GM23338 (cell line): ENCODE measurements around the gene SLC7A5. TPM values are rescaled to one million over a fixed set of nuclear protein-coding genes. Genes with fewer than 3 reads are reported as not detected.

ENCODE experiments used
- ATAC-seq: fragments of 200-7000 bp; cut with Tn5 transposase; 3 replicates; pipeline ENCODE4 v1.9.1; 2020
- DNase-seq: peaks from one replicate; pipeline ENCODE4 v3.0.0-alpha.2; 2015; ENCODE audit warnings: low spot score
- H2AFZ ChIP-seq: fragments of 200-600 bp; sonication (generic); 2 replicates; pipeline ENCODE4 v1.8.0; 2016; ENCODE audit warnings: antibody characterized with exemption, mild to moderate bottlenecking, moderate library complexity
- H3F3A ChIP-seq: fragments of 200-600 bp; sonication (generic); replicated peaks from 2 replicates; pipeline ENCODE4 v1.8.0; 2017; ENCODE audit warnings: antibody characterized with exemption, mixed run types, low read depth
- H3K27ac ChIP-seq: fragments of 200-600 bp; sonication (generic); 2 replicates; pipeline ENCODE4 v1.6.1; 2016; ENCODE audit warnings: low read depth
- H3K27me3 ChIP-seq: fragments of 200-600 bp; sonication (generic); 2 replicates; pipeline ENCODE4 v1.8.0; 2016; ENCODE audit warnings: mild to moderate bottlenecking, mixed run types, moderate library complexity; ENCODE audit not compliant: insufficient read depth
- H3K36me3 ChIP-seq: fragments of 200-600 bp; sonication (generic); 2 replicates; pipeline ENCODE4 v1.8.0; 2016; ENCODE audit warnings: mild to moderate bottlenecking; ENCODE audit not compliant: insufficient read depth
- H3K4me1 ChIP-seq: fragments of 200-600 bp; sonication (generic); 2 replicates; pipeline ENCODE4 v1.8.0; 2016; ENCODE audit warnings: mild to moderate bottlenecking, moderate library complexity; ENCODE audit not compliant: insufficient read depth
- H3K4me2 ChIP-seq: fragments of 200-600 bp; sonication (generic); 2 replicates; pipeline ENCODE4 v1.7.1; 2017; ENCODE audit warnings: mixed run types
- H3K4me3 ChIP-seq: fragments of 200-600 bp; sonication (generic); 2 replicates; pipeline ENCODE4 v1.6.1; 2016; ENCODE audit warnings: mixed run types
- H3K79me2 ChIP-seq: fragments of 200-600 bp; sonication (generic); replicated peaks from 2 replicates; pipeline ENCODE4 v1.8.0; 2017; ENCODE audit warnings: mild to moderate bottlenecking; ENCODE audit not compliant: insufficient read depth
- H3K9me2 ChIP-seq: fragments of 200-600 bp; sonication (generic); 2 replicates; pipeline ENCODE4 v1.8.0; 2017; ENCODE audit not compliant: insufficient read depth
- H4K20me1 ChIP-seq: fragments of 200-600 bp; sonication (generic); replicated peaks from 2 replicates; pipeline ENCODE4 v1.8.0; 2017; ENCODE audit warnings: mild to moderate bottlenecking; ENCODE audit not compliant: insufficient read depth
- H3K27ac Mint-ChIP-seq: 2 replicates; pipeline ENCODE4 v1.8.0; 2020; ENCODE audit warnings: inconsistent platforms, mild to moderate bottlenecking, moderate library complexity, mixed read lengths
- H3K27me3 Mint-ChIP-seq: 3 replicates; pipeline ENCODE4 v1.8.0; 2022; ENCODE audit warnings: low read depth, mild to moderate bottlenecking, moderate library complexity, mixed read lengths, inconsistent platforms; ENCODE audit not compliant: insufficient read depth, poor library complexity
- H3K36me3 Mint-ChIP-seq: 3 replicates; pipeline ENCODE4 v1.8.0; 2021; ENCODE audit warnings: low read depth, mild to moderate bottlenecking, inconsistent platforms, moderate library complexity, mixed read lengths
- H3K4me1 Mint-ChIP-seq: 3 replicates; pipeline ENCODE4 v1.8.0; 2020; ENCODE audit warnings: mild to moderate bottlenecking, inconsistent platforms, mixed read lengths
- H3K4me3 Mint-ChIP-seq: 3 replicates; pipeline ENCODE4 v1.8.0; 2021; ENCODE audit warnings: moderate library complexity, mild to moderate bottlenecking, inconsistent platforms, mixed read lengths
- H3K9me3 Mint-ChIP-seq: 3 replicates; pipeline ENCODE4 v1.8.0; 2020; ENCODE audit warnings: moderate library complexity, mild to moderate bottlenecking, inconsistent platforms, mixed read lengths
- EZH2 ChIP-seq: fragments of 200-600 bp; sonication (generic); IDR thresholded peaks from one replicate; pipeline ENCODE4 v1.8.0; 2017; ENCODE audit warnings: antibody characterized with exemption, mild to moderate bottlenecking, low read depth; ENCODE audit not compliant: unreplicated experiment
- EZH2phosphoT487 ChIP-seq: fragments of 200-600 bp; sonication (generic); IDR thresholded peaks from one replicate; pipeline ENCODE4 v1.8.1; 2018; ENCODE audit warnings: antibody characterized with exemption; ENCODE audit not compliant: unreplicated experiment
- ZNF462 ChIP-seq: fragments of 250-450 bp; sonication (Bioruptor Pico); IDR thresholded peaks from 2 replicates; pipeline ENCODE4 v1.5.0; 2020; ENCODE audit warnings: mild to moderate bottlenecking, moderate library complexity
- polyA plus RNA-seq: library from polyadenylated mRNA; unstranded; fragments of >200 nt; fragmentation: Nextera tagmentation; extraction: Ambion mirVana; gene quantifications from 2 replicates; pipeline ENCODE4 v1.2.1, GENCODE V29; 2016
- total RNA-seq: library from RNA; depleted of rRNA; stranded (reverse); fragments of >200 nt; shearing (Covaris generic); gene quantifications from 2 replicates; pipeline ENCODE4 v1.2.3, GENCODE V29; 2014

The SLC7A5 gene
- total and polyA plus RNA-seq, 2 experiments from 2014 or later = 107 to 386 TPM

GRCh38 chr16:87856791-87857228 lies 12.5 kb downstream of the SLC7A5 start (continued):
- TF ChIP-seq ZNF462 (CRISPR knock-in tag) (no peak), EZH2 (no peak), EZH2phosphoT487 (no peak)

GRCh38 chr16:87855852-87856715 lies 13.2 kb downstream of the SLC7A5 start:
- peaks cover 32% of the 10 kb centered on the region for H3K4me1 ChIP-seq
- Mint-ChIP-seq H3K9me3 (no peaks in the 10 kb centered on the region), H3K4me3 (no peak overlapping the region), H3K27me3 (peaks cover 28% of the 10 kb centered on the region), H3K4me1 (peaks cover 61% of the 10 kb centered on the region), H3K36me3 (peaks cover 77% of the 10 kb centered on the region), H3K27ac (no peak overlapping the region)
- no peak overlapping the region for H2AFZ ChIP-seq
- TF ChIP-seq EZH2 = no peak
- H3F3A ChIP-seq = peaks cover 16% of the 10 kb centered on the region; the same call in 1 of the 2 replicates
- no peaks in the 10 kb centered on the region for H3K27me3 ChIP-seq
- no peak overlapping the region for H3K4me2 ChIP-seq
- H3K27ac ChIP-seq = no peak overlapping the region
- H3K36me3 ChIP-seq = 0 out of 2 replicates have a peak, but pooled peaks cover 4% of the 10 kb centered on the region
- H3K79me2 ChIP-seq = peaks cover 84% of the 10 kb centered on the region
- H4K20me1 ChIP-seq = peaks cover 37% of the 10 kb centered on the region
- H3K9me2 ChIP-seq = no peaks in the 10 kb centered on the region
- H3K4me3 ChIP-seq = no peak overlapping the region
- DNase-seq (no peak), ATAC-seq (no peak)
